D721Med (cell line): ENCODE results near the gene CCDC177.

Experiments used
- DNase-seq: peaks from one replicate; pipeline ENCODE4 v3.0.0; 2011; ENCODE audit warnings: low spot score; ENCODE audit not compliant: insufficient read length
- FAIRE-seq: peaks from 2 replicates; lab custom pipeline; 2011; peaks lifted over from hg19 to GRCh38; lab: Jason Lieb, UNC
- TF ChIP-seq, protein P1 (sequence below): IDR thresholded peaks from 2 replicates; pipeline ENCODE4 v1.5.1; 2012; ENCODE audit warnings: mild to moderate bottlenecking, control low read depth; ENCODE audit not compliant: insufficient read depth; ENCODE audit errors: missing control alignments

The CCDC177 gene

DNA sequence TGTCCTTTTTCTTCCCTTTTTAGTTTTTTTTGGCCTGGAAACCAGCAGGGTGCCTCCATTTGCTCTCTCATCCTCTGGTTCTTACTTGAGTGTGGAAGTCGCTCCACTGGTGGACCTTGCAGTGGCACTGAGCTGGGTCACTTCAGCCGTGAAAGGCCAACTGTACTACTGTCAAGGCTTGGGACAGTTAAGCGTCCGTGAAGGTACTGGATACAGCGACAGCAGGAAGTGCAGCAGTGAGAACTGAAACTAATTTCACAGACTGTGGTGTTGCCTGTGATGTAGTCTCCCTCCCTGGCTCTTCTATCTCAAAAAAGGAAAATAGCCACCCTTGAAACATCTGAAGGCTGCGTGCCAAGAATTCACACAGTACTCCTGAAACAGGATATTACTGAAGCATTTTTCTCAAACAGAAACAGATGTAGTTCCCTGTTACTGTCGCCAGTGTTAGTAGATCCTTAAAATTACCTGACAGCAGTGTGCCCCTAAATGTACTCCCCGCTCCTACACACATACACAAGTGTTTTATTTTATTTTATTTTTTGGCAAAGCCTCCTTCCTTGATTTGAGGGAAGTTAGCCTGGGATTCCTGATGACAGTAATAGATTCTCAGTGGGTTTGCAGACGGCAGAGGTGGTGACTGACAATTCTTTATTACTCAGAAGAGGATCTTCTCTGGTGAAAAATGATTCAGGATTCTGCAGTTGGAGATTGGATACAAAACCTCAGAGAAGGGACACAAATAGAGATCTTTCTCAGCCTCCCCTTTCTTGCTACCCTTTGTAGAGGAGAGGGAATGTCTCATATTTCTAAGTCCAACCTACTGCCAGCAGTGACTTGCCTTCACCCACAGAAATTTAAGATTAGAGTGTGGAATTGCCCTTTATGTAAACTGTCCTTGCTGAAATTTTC is 41.1 kb upstream of the CCDC177 start:
- DNase-seq (no peak), FAIRE-seq (no peak)
- TF ChIP-seq, protein P1, sequence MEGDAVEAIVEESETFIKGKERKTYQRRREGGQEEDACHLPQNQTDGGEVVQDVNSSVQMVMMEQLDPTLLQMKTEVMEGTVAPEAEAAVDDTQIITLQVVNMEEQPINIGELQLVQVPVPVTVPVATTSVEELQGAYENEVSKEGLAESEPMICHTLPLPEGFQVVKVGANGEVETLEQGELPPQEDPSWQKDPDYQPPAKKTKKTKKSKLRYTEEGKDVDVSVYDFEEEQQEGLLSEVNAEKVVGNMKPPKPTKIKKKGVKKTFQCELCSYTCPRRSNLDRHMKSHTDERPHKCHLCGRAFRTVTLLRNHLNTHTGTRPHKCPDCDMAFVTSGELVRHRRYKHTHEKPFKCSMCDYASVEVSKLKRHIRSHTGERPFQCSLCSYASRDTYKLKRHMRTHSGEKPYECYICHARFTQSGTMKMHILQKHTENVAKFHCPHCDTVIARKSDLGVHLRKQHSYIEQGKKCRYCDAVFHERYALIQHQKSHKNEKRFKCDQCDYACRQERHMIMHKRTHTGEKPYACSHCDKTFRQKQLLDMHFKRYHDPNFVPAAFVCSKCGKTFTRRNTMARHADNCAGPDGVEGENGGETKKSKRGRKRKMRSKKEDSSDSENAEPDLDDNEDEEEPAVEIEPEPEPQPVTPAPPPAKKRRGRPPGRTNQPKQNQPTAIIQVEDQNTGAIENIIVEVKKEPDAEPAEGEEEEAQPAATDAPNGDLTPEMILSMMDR, result no peak

DNA sequence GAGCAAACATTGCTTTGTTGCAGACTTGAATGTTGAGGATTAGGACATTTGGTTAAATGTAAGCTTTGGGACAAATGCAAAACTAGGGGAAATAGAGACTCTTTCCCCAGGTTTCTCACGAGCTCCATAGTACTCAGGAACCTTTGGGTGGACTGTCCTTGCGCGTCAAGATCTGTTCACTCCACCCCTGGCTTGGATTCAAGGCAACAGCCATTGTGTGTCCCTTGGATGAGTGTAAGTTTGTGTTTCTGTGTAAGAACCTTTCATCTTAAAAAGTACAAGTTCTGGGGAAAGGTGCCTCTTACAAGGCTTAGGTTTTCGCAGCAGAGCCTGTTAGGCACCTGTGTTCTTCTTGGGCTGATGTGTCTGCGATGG is 40.4 kb upstream of the CCDC177 start:
- FAIRE-seq (no peak), DNase-seq (no peak)
- TF ChIP-seq, protein P1, result no peak

DNA sequence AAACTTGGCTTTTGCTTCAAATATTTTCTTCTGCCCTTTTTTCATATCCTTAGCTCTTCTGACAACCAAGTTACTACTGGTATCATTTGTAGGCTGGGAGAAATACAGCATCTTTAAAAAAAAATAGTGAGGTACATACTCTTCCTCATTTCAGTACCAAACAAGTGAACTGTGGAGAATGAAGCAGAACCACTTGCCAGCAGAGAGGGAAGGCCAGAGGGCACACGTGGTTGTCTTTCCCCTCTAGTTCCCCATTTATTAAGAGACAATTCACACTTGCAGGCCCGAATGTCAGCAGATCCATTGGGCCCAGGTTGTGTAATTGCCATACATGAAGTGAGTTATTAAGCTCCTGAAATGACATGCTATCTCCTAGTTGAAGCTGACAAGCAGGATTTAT is 39.9 kb upstream of the CCDC177 start:
- no peak for DNase-seq
- TF ChIP-seq, protein P1, result no peak
- no peak for FAIRE-seq

DNA sequence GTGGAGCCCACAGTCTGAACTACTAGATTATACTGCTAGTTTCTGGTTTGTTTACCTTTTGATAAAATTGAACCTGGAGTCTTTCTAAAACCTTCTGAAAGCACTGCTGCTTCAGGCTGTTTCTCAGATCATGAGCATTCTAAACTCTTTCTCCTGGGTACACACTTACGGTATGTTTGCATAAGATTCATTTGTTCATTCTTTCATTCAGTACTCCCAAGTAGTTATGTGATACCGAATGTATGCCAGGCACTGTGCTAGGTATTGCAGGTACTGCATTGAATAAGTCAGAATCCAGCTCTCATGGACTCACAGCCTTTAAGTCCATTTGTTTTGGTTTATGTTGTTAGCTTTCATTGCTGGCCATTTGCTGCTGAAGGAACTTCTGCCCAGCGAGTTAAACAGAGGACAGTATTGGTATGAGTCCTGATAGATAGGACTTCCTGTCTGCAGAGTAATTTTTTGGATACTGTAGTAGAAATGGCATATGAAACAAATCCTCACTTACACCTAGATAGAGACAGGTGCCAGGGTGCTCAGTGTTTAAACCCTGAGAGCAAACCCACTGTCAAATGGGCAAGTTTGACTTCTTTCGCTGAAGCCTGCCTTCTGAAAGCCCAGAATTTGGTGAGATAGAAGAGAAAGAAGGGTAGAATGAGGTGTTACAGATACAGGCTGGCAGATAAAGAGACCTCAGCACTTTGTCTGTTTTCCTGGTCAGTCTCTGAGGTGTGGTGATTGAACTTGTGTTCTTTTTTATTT is 38.8 kb upstream of the CCDC177 start:
- DNase-seq (no peak), FAIRE-seq (no peak)
- TF ChIP-seq, protein P1, result no peak

DNA sequence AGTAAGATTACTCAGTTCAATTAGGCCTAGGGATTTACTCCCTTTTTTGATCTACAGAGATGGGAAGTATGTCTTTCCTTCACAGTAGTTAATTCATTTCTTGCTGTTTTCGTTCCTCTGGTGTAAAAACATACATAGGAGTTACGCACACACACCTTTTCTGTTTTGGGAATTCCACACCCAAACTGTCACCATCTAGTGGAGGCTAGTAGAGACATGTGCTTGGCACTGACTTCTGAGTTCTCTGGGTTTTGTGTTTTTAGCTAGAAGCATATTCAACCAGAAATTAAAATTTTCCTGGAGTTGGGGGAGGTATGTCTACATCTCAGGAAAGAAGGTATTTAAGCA is 38.1 kb upstream of the CCDC177 start:
- DNase-seq, result no peak
- no peak for FAIRE-seq
- TF ChIP-seq, protein P1, result peak; percentile 25

DNA sequence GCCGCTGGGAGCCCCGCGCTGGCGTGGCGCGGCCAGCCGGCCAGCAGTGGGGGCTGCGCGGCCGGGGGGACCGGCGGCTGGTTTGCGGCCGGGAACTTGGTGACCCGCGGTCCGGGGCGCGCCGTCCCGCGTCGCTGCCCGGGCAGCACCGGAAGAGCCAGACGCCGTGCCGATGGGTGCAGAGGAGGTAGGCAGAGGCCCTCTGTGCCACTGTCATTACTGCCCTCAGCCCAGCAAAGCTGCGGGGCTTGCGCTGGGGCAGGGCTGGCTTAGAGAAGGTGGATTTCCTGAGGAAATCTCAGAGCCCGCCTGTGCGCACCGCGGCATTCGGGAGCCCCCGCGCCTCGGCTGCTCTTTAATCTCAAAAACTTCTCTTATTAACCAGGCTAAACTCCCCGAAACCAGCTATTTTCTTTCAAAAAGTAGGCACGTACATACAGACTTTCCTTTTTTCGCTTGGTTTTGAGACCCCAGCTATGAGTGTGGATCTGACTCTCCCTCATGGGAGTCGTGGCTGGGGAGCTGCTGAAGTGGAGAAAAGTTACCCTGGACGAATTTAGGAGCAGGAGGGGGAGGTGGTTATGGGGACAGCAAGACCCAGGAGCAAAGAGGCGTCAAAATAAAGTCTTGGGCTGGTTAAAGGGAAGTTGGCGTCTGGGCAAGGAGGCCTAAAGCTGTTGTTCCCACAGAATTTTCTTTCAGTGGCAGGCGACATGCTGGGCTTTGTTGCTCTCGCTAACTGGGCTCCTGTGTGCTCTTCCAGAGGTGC is 37.5 kb upstream of the CCDC177 start:
- FAIRE-seq, result no peak
- TF ChIP-seq, protein P1, result no peak

More for the DNA sequence above, 37.5 kb upstream of the CCDC177 start:
- DNase-seq, result no peak
